NCI-H187 treated with DMSO at 0.1 percent for 48 hours (cell line): ENCODE data around the gene FMNL2.

Experiments
- DNase-seq: peaks from one replicate; lab custom pipeline; 2025; lab: John Stamatoyannopoulos, UW

Gene FMNL2

GRCh38 chr2:152651834-152652233 lies 316.9 kb downstream of the FMNL2 start:
- no peak for DNase-seq

- no peak for DNase-seq
These were observed 320.9 kb downstream of the FMNL2 start for GRCh38 chr2:152655880-152656279.

- no peak for DNase-seq
These were observed 322.1 kb downstream of the FMNL2 start for GRCh38 chr2:152657043-152657442.

- DNase-seq = no peak
These were observed 323.2 kb downstream of the FMNL2 start for GRCh38 chr2:152658221-152658620.

GRCh38 chr2:152661076-152661475 lies 326.1 kb downstream of the FMNL2 start:
- DNase-seq = no peak

- no peak for DNase-seq
These were observed 329.8 kb downstream of the FMNL2 start for GRCh38 chr2:152664725-152665124.

GRCh38 chr2:152674334-152674733 lies 339.4 kb downstream of the FMNL2 start:
- DNase-seq = no peak

GRCh38 chr2:152676461-152676860 lies 341.5 kb downstream of the FMNL2 start:
- no peak for DNase-seq

- DNase-seq = no peak
These were observed 343.8 kb downstream of the FMNL2 start for GRCh38 chr2:152678808-152679207.

GRCh38 chr2:152682663-152683062 lies 347.7 kb downstream of the FMNL2 start:
- DNase-seq = no peak

- no peak for DNase-seq
These were observed 348.4 kb downstream of the FMNL2 start for GRCh38 chr2:152683400-152683799.

- DNase-seq = no peak
These were observed 351.3 kb downstream of the FMNL2 start for GRCh38 chr2:152686321-152686720.

- no peak for DNase-seq
These were observed 358.1 kb downstream of the FMNL2 start for GRCh38 chr2:152693033-152693432.

- no peak for DNase-seq
These were observed 359.2 kb downstream of the FMNL2 start for GRCh38 chr2:152694161-152694661.

GRCh38 chr2:152695763-152696162 lies 360.8 kb downstream of the FMNL2 start:
- DNase-seq = no peak

GRCh38 chr2:152696476-152696875 lies 361.5 kb downstream of the FMNL2 start:
- no peak for DNase-seq
